ENCODE measurements around the gene TMPRSS4.
"Not testable (repeated sequence)": the region's sequence is repeated elsewhere in the genome, so short reads cannot be mapped to it uniquely, and the experiment has no call there.

The TMPRSS4 gene

GRCh38 chr11:118056806-118057205 lies 20.1 kb upstream of the TMPRSS4 start:
- no peak for DNase-seq

DNA sequence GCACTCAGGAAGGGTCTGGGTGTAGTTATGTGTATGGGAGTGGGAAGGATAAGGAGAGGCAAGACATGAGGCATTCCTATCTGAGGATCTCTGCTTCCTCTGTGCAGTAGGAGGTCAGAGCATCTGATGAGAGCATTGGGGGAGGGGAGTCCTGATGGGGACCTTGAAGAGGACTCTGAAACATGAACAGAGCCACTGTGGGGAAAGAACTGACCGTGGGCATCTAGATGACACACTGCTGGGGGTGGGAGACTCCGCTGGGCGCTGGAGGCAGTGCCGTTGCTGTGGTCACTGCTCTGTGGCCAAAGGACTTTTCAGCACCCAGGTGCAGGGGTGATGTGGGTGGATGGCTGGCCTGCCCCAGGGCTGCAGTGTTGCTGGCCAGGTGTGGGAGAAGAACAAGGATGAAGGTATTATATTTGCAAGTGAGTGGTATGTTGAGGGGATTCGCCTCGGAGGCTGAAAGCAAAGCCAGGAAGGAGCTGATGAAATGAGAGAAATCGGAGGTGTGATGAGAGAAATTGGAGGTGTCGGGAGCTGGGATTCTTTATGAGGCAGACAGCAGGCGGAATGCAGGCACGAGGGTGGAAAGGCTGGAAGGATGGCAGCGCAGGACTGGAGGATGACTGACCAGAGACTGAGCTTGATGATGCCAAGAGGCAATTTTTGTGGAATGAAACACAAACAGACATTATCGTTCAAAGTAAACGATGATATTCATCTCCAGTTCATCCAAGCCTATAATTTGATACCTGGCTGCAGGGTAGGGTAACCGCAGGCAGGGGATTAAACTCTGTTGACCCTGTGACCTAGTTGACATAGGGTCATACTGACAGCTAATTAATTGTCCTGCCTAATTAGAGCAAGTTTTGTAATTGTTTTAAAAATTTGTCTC lies 19.4 kb upstream of the TMPRSS4 start:
- DNase-seq: no peak

- DNase-seq: no peak
Observed at GRCh38 chr11:118058311-118059245, 18.3 kb upstream of the TMPRSS4 start.

- DNase-seq: no peak
Observed at GRCh38 chr11:118059246-118059940, 17.5 kb upstream of the TMPRSS4 start.

DNA sequence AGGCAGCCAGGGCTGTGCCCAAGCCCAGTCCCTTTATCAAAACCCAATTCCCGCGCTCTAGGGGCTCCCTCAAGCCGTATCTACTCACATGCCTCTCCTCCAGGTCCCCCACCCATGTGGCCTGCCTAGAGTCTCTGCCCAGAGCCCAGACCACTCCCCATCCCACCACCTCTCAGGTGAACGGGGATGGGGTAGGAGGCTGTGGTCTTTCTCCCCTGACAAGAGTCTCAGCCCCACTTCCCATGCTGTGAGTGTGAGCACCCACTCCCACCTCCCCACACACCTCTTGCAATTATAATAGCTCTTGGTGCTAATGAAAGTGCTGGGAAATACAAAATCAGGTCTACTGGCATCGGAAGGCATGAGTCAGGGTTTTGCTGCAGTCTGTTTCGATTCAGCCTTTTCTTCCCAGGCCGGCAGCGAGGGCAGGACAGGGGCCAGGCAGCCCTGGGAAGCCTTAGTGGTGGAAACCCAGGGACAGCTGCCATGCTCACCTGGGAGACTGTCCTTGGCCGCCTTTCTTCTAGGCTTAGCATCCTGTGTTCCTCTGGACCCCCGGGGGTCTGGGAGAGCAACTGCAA lies 16.7 kb upstream of the TMPRSS4 start:
- no peak for DNase-seq

GRCh38 chr11:118060869-118061268 lies 16.0 kb upstream of the TMPRSS4 start:
- no peak for DNase-seq

DNA sequence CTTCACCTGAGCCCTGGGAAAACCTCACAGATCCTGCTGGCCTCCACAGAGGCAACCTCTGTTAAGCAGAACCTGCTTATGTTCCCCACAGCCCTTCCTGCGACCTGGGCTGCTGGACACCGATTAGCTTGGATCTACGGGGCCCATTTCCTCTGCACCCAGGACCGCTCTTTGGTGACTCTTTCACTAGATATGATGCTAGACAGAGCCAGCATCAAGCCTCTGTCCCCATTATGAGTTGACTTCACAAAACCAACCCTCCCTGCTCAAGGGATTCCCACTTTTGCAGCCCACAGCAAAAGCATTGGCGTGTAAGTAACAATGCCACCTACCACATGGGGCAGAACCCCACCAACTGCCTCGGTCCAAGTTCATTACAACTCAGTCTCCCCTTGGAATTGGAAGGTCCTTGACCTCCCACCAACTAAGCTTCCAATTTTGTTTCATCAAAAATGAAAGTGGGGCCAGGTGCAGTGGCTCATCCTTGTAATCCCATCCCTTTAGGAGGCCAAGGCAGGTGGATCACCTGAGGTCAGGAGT lies 15.2 kb upstream of the TMPRSS4 start:
- DNase-seq: no peak

- not testable (repeated sequence) for DNase-seq
Observed at GRCh38 chr11:118062181-118062580, 14.7 kb upstream of the TMPRSS4 start.

- DNase-seq: not testable (repeated sequence)
Observed at GRCh38 chr11:118062631-118063030, 14.2 kb upstream of the TMPRSS4 start.

DNA sequence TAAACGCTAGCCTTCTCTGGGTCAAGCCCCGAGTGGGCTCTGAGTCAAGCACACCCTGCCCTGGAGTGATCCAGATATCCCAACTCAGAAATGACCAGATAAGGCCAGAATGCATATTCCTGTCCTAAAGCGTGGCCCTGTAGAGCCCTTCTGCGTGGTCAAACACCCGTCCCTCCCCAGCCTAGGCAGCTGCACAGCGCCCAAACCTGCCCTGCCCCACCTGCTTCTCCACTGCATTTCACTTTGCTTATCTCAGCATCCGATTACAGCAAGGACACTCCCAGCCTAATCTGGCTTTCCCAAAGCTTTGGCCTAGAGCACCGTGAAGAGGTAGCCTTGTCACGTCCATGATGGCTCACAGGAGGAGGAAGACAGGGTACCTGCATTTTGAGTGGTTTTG lies 11.9 kb upstream of the TMPRSS4 start:
- DNase-seq: no peak

DNA sequence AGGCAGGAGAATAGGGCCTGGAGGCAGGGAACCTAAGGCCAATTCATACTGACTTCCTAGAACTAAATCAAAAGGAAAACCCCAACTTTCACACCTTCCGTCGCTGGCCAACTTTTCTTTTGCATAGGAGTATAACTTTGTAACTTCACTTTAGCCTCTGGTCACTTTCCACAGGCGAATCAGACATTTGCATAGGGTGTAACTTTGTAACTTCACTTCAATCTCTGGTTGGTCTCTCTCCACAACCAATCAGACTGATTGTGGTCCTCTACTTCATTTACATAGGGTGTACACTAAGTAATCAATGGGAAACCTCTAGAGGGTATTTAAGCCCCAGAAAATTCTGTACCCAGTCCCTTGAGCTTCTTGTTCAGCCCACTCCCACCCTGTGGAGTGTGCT lies 11.5 kb upstream of the TMPRSS4 start:
- DNase-seq: no peak

DNA sequence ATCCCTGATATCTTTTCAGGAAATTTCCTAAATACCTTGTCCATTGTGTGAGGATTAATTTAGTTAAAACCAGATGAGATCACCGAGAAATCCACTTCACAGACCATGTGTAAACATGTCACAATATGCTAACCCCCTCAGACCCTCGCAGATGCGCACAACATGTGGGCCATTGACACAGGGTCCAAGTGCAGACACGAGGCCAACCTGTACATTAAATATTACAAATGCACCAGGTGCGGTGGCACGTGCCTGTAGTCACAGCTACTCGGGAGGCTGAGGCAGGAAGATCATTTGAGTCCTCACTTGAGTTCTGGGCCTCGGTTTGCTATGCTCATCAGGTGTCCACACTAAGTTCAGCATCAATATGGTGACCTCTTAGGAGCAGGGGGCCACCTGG lies 9.9 kb upstream of the TMPRSS4 start:
- DNase-seq: no peak

GRCh38 chr11:118068206-118068944 lies 8.5 kb upstream of the TMPRSS4 start:
- DNase-seq: no peak

- DNase-seq: no peak
Observed at GRCh38 chr11:118068945-118069612, 7.8 kb upstream of the TMPRSS4 start.

DNA sequence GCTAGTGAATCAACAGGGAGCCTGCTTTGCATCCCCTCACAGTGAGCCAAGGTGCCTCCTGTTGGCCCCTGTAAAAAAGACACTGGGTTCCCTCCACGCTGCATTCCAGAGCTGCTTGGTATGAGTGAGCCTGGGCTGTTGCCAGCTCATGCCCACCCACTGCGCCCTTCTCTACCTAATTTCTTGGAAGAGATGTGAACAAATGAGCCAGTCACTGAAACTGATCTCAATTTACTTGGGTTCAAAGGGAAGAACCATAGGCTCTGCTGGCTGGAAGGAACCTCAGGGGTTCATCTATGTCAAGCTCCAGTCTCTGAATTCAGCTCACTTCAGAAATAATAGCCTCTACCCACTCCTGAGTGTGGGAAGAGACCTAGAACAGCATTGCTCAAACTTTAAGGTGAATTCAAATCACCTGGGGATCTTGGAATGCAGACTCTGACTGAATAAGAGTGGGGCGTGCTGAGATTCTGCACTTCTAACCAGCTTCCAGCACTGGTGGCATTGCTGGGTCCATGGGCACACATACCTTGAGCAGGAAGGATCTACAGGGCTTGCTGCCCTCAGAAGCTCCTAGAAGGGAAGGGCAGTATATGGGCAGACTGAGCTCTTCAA lies 5.4 kb upstream of the TMPRSS4 start:
- DNase-seq: no peak

DNA sequence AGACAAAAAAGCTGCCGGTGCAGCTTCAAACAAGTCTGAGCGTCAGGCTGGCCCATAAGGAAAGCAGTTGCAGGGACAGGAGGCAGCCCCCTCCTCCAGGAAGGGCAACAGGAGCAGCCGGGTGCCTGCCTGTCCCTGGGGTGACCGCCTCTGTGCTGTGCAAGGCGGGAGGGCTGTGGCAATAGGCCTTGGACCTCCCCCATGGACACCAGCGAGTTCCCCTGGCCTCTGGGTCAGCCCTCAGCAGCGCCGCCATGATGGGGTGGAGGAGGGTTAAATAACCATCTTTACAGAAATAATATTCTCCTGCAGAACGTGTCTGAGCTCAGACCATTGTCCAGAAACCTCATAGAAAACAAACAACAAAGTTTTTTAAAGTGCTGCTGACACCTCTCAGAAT lies 3.3 kb upstream of the TMPRSS4 start:
- DNase-seq: no peak

GRCh38 chr11:118074091-118074685 lies 2.7 kb upstream of the TMPRSS4 start:
- DNase-seq: no peak

DNA sequence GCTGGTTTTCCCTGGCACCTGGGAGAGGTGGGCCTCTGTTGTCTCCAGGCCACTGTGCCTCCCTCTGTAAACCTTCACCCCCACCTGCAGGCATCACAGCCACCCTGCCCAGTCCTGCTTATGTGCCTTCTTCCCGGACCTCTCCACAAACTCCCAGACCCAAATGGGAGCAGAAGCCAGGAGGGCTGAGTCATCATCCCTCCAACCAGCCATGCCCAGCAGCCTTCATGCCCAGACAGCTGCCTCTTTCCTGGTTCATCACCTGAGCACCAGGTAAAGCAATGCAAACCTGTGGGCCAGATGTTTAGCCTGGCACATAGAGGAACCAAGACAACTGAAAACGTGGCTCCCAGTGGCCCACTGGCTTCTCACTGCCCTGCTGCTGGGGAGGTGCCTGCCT lies 2.1 kb upstream of the TMPRSS4 start:
- no peak for DNase-seq

- DNase-seq: no peak
Observed at GRCh38 chr11:118078911-118079411, 2.1 kb downstream of the TMPRSS4 start.

DNA sequence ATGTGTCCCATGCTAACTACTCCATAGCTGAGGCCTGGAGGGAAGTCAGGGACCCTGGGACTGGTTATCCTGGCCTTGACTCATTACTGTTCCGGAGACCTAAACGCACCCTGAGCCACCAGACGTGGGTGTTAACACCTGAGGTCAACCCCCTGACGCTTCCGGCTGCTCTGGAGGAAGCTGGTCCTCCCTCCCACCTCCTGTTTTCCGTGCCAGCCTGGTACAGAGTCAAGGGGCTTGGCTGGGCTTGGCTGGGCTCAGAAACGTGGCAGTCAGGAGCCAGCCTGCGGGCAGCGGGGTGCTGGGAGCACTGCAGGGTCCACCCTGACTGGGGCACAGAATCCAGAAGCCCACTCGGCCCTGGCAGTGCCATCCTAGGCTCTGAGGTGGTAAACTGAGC lies 2.6 kb downstream of the TMPRSS4 start:
- no peak for DNase-seq
